ENCODE results near the gene IL36RN.
"Not testable (repeated sequence)": the region's sequence is repeated elsewhere in the genome, so short reads cannot be mapped to it uniquely, and the experiment has no call there.

Gene IL36RN

DNA sequence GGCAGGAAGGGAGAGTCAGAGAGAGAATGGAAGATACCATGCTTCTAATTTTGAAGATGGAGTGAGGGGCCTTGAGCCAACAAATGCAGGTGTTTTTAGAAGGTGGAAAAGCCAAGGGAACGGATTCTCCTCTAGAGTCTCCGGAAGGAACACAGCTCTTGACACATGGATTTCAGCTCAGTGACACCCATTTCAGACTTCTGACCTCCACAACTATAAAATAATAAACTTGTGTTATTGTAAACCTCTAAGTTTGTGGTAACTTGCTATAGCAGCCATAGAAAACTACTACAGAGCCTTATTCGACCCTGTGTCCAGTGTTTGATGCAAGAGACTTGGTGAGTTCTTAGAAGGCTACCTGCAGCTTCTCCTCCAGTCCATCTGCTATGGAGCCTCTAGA, 16.6 kb downstream of the IL36RN start:
- DNase-seq = no peak

DNA sequence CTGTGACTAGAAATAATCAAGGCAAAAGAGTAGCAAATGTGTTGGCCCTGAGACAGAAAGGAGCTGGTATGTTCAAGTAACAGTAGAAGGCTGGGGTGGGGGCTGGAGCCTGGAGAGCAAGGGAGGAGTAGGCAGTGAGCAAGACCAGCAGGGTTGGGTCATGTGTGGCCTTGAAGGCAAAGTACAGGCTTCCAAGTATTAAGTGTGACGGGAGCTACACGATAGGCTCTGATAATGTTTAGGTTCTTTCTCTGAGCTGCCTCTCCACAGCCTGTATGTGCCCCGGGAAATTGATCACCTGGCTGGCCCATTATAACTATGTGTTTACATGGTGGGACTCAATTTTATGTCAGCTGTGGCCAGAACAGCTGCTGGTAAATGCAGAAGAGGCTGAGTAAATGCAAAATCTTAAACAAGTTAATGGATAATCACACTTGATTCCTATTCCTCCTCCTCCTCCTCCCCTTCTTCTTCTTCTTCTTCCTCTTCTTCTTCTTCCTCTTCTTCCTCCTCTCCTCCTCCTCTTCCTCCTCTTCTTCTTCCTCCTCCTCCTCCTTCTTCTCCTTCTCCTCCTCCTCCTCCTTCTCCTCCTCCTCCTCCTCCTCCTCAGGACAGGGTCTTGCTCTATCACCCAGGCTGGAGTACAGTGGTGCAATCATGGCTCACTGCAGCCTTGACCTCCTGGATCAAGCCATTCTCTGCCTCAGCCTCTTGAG, 18.1 kb downstream of the IL36RN start:
- DNase-seq = no peak

DNA sequence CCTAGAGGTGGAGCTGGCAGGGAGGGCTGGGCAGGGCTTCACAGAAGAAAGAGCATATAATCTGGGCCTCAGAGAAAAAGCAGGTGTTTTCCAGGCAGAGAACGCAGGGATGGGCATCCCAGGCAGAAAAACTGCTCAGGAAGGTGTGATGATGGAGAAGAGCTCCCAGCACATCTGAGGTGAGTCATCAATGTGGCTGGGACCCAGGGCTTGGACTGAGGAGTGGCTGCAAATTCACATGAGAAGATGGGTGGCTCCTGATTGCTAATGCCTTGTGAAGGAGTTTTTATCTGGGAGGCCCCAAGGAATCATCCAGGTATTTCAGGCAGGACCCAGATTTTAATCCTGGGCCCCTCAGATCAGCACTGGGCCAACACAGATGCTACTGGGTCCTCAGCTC, 18.9 kb downstream of the IL36RN start:
- DNase-seq = no peak

DNA sequence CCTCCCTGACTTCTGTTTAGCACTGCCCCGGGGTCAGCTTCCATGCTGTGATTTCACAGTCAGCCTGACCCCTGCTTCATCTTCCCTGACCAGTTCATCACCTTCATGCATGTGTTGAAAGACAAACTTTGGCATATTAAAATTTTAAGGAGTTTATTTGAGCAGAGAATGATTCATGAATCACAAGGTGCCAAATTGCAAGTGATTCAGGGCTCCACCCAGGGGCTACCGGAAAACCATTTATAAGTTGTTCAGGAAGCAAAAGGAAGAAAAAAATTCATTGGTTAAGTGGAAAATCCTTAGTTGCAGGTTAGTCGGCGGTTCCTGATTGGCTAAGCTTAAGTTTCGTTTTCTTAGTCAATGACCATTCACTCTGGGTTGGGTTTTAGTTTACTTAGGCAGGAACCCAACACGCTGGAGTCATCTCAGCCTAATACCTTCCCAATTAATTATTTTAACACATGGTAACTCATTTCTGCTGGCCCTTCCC, 19.4 kb downstream of the IL36RN start:
- DNase-seq = no peak

DNA sequence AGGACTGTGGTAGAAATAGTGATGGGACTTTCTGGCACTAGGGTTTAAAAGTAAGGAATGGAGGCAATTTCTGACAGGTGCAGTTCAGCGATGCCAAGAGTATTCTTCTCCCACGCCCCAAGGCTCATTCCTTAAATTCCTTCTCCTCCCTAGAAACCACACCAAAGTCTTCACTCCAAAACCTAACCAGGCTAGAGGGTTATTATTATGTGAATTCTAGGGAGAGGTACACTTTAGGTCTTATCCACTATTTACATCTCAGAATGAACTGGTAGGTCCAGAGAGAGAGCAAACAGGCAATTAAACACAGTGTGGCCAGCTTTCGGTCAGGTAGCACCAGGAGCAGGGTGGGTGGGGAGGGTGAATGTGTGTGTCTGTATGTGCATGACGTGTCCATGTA, 20.1 kb downstream of the IL36RN start:
- no peak for DNase-seq

DNA sequence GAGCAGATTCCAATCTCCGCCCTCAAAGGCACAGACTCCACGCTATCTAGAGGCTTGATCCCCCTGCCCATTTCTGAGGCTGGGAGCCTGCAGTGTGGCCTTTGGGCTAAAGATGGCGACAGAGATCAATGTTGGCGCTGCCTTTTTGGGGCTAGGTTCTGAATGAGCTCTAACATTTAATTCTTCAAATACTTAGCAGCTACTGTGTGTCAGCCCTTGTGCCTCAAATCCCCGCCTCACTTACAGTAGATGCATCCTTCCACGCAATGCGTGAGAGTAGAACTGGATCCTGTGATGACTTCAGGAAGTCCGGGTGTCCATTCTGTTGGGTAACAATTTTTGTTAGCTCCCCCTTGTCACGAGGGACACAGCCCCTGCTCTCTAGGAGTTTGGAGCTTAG, 21.1 kb downstream of the IL36RN start:
- no peak for DNase-seq

DNA sequence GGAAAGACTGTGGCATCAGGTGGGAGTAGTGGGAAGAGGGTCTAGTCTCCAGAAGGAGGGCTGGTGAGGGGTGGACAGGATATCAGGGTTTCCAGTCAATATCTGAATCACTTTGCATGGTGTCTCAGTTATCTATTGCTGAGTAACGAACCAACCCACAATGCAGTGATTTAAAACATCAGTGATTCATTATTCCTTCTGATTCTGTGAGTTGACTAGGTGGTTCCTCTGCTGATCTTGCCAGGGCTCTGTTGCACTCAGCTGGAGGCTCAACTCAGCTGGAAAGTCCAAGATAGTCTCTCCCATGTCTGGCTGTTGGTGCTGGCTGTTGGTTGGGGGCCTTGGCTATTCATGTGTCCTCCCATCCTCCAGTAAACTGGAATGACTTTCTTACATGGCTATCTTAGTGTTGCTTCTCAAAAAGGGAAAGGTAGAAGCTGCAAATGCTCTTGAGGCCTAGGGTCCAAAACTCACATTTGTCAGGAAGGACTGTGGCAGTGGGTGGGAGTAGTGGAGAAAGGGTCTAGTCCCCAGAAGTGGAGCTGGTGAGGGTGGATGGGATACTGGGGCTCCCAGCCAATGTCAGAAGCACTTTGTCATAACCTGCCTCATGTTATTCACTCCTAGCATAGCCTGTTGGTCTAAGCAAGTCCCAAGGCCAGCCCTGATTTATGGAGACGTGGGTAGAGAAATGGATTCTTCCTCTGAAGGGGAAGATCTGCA, 22.7 kb downstream of the IL36RN start:
- DNase-seq = no peak

DNA sequence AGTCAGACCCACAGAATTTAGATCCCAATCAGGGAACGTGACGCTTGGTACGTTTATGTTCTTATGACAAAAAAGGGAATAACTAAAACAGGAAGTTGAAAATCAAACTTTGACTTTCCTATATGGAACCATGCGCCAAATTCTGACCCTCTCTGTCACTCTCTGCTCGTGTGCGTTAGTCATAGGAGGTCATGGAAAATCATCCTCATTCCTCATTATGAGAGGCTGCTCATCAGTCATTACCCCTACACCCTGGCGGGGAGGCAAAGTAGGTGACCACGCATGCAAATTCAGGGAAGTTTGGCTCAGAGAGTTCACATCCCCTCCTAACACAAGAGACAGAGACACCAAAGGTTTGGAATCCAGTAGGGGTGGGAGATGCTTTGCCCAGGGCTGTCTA, 24.3 kb downstream of the IL36RN start:
- DNase-seq = no peak

DNA sequence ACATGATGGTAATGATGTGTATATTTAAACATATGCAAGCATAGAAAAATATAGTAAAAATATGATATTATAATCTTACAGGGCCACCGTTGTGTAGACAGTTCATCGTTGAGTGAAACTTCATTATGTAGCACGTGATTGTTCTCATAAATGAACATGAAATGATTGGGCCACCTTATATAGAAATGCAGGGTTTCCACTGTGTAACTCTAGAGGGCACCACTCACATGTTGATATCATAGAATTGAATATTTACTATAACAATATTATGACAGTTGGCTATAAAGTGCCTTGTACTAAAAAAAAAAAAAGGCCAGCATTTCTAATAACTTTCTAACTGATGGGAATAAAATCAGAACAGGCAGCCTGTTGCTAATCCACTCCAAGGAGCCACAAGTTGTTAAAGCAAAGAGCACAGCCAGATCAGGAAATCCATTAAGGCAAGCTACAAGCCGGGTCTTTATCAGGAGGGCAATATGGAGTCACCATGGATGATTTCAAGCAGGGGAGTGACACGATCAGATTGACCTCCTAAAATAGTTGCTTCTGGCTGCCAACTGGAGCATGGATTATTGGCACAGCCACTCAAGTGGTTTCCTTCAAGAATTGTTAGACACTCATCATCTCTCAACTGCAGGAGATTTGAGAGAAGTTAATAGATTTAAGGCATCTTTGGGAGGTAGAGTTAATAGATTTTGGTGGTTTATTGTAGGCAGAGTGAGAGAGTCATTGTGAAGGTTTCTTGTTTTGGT, 25.4 kb downstream of the IL36RN start:
- no peak for DNase-seq

DNA sequence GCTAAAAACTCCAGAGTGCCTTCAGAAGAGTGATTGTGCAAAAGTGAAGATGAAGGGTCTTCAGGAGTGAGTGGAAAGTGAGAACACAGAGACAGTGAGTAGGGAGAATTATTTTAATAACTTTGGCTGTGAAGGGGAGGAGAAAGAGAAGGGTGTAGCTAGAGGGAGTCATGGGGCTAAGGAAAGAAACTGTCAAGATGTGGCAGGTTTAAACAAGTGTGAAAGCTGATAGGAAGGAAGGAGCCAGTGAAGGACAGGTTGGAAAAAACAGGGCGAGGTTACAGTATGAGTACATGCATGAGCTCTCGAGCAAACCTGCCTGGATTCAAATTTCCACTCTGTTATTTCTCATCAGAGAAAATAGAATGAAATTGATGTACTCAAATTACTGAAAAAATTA, 26.5 kb downstream of the IL36RN start:
- no peak for DNase-seq

DNA sequence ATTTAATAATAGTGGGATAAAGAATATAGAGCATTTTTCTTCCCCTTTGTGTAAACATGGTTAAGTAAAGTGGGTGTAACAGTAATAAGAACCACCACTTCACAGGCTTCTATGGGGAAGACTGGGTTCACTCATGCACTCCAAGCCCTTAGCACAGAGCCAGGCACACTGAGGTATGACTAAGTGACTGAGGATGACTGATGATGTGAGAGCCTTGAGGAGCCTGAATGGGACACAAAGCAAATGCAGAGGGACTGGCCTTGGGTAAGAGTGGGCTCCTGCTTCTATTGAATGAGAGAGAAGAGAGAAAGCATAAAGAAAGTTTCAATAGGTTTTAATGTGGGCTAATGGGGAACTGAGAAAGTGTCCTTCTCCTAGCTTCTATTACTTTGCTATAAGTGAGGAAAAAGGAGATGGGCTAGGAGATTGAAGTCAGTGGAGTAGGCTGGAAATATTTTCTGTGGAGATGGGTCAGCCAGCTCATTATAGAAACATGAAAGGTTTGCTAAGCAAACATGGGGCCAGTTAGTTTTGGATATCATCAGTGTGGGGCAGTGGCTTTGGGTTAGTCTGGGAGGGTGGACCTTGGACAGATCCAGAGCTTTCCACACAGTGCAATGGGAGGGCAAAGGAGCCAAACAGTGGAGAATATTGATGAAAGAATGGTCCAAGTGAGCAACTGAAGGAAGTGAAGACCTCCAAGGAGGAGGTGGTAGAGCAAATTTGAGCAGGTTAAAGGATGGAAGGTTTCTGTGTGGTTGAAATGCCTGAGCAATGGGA, 29.4 kb downstream of the IL36RN start:
- no peak for DNase-seq

DNA sequence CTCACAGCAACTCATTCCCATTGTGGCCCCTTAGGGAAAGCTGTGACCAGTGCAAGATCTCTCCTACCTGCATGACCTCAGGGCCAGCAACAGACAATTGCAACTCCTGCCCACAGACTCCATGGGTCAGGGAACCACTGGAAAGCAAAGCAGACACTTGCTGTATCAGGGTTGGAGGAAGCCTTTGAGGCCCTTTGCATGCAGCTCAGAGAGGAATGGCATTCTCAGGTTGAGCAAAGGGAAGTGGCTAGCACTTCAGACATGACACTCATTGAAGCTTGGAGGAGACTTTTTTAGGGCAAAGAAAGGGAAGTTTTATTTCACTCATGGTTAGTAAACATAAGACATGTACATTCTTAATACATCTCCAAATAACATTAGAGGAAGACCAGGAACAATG, 30.9 kb downstream of the IL36RN start:
- no peak for DNase-seq

DNA sequence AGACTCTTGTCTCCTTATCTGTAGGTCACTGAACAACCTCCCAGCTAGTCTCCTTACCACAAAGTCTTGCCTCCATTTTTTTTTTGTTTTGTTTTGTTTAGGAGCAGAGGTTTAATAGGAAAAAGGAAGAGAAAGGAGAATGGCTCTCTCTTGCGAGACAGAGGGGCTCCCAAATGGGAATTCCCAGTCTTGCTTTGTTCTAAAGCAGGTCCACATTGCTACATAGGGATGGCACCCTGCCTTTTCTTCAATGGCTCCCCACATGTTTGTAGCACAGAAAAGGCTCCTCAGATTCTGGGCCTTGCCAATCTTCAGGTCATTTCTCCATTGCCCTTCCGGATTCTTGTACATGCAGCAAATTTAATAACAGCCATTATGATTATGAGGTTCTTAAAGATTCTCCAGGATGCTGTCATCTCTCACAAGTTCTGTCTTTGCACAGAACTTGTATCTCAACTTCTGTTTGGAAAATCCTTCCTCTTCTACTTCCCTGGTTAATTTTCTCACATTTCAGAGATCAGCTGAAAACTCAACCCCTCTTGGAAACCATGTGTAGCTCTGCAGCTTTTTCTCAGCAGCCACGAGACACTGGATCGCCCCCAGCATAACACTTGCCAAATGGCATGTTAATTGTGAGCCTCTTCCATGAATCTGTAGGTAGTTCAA, 32.4 kb downstream of the IL36RN start:
- no peak for DNase-seq

DNA sequence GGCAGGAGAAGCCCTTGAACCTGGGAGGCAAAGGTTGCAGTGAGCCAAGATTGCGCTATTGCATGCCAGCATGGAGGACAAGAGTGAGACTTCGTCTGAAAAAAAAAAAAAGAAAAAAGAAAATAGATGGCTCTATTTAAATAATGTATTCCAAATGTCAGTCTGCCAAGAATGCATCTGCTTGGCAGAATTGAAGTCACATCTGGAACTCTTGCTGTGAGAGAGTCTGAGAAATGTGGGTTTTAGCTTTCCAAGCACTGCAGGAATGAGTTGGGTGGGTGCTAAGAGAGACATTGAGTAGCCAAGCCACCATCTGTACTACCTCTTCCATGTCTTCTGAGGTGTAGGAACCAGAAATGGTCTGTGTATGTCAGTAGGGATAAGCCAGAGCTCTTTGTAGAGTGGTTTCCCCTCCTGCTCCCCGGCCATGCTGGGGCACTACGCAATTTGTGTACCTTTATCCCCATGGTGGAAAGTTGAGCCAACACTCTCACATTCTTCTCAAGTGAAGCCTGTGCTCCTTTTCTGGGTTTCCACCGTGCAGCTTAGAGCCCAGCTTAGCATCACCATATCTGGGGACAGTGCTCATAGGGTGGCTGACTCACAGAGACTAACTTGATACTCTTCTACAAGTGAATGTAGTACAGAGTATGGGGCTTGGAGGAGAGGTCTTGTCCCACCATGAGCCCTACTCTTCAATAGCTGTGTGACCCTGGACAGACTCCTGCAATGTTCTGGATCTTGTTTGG, 34.0 kb downstream of the IL36RN start:
- no peak for DNase-seq

DNA sequence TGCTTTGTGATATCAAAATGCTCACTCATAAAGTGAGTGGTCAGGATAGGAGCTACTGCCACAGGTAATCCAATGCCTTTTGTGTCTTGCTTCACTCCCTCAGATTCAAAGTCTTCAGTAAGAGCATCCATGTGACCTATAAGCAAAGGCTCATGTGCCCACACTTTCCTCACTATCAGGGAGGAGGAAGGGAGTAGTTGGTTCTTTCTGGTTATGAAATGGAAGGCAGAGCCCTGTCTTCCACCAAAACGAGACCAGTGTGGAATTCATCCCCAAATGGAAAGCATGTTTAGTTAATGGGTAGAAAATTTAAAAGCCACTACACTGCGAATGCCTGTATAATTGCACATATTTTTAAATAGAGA, 34.6 kb downstream of the IL36RN start:
- no peak for DNase-seq

DNA sequence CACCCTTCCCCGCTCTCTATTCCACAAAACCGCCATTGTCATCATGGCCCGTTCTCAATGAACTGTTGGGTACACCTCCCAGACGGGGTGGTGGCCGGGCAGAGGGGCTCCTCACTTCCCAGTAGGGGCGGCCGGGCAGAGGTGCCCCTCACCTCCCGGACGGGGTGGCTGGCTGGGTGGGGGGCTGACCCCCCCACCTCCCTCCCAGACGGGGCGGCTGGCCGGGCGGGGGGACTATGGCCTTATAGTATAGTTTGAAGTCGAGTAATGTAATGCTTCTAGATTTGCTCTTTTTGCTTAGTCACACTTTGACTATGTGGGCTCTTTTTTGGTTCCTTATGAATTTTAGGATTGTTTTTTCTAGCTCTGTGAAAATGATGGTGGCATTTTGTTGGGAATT, 37.3 kb downstream of the IL36RN start:
- DNase-seq = not testable (repeated sequence)

DNA sequence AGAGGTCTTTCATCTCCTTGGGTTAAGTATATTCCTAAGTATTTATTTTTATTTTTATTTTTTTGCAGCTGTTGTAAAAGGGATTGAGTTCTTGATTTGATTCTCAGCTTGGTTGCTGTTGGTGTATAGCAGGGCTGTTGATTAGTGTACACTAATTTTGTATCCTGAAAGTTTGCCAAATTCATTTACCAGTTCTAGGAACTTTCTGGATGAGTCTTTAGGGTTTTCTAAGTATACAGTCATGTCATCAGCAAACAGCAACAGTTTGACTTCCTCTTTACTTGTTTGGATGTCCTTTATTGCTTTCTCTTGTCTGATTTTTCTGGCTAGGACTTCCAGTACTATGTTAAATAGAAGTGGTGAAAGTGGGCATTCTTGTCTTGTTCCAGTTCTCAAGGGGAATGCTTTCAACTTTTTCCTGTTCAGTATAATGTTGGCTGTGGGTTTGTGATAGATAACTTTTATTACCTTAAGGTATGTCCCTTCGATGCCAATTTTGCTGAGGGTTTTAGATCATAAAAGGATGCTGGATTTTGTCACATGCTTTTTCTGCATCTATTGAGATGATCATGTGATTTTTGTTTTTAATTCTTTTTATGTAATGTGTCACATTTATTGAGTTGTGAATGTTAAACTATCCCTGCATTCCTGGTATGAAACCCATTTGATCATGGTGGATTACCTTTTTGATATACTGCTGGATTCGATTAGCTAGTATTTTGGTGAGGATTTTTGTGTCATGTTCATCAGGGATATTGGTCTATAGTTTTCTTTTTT, 38.0 kb downstream of the IL36RN start:
- not testable (repeated sequence) for DNase-seq

DNA sequence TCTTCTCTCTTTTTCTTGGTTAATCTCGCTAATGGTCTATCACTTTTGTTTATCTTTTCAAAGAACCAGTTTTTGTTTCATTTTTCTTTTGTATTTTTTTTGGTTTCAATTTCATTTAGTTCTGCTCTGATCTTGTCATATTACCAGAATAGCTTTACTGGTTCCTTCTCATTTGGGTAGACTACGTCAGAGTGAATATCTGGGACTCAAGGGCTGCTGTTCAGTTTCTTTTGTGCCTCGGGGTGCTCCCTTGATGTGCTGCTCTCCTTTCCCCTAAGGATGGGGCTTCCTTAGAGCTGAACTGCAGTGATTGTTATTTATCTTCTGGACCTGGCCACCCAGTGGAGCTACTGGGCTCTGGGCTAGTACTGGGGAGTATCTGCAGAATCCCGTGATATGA, 39.0 kb downstream of the IL36RN start:
- DNase-seq = no peak

DNA sequence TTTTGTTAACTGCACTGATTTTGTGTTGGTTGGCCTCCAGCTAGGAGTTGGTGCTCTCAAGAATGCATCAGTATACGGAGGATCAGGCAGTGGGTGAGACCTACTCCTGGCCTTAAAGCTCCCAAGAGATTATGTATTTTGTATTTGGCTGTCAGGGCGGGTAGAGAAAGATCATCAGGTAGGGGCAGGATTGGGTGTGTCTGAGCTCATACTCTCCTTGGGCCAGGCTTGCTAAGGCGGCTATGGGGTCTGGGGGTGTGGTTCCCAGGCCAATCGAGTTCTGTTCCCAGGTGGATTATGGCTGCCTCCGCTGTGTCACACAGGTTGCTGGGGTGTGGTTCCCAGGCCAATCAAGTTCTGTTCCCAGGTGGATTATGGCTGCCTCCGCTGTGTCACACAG, 39.5 kb downstream of the IL36RN start:
- DNase-seq = no peak

DNA sequence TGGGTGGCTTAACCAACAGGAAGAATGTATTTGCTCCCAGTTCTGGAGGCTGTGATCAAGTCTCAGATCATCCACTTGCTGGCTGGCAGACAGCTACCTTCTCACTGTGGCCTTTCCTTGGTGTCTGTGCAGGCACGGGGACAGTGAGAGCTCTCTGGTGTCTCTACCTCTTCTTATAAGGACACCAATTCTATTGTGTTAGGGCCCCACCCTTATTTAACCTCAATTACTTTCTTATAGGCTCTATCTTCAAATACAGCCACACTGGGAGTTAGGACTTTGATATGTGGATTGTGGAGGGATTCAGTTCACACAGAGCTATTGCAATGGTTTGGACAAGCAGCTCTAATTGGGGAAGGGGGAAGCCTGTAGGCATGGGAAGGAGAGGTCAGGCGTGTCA, 43.1 kb downstream of the IL36RN start:
- DNase-seq = no peak

DNA sequence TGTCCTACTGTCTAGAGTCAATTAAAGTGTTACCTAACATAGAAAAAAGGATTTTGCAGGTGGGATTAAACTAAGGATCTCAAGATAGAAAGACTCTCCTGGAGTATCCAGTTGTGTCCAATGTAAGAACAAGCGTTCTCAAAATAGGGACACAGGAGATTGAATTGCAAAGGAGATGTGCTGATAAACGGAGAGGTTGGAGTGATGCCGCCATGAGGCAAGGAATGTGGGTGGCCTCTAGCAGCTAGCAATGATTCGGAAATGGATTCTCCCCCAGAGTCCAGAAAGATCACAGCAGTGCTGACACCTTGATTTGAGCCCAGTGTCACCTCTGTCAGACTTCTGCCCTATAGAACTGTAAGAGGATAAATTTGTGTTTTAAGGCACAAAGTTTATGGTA, 44.3 kb downstream of the IL36RN start:
- no peak for DNase-seq

Measured in NCI-H510A (cell line).